H1 (cell line): ENCODE data around the gene CCDC83. TPM values are rescaled to one million over a fixed set of nuclear protein-coding genes. Genes with fewer than 3 reads are reported as not detected.
A peak's percentile ranks its signal among the peaks of the same experiment; 100 is the strongest.

ENCODE experiments used
- CTCF ChIA-PET: fragments of 300-600 bp; sonication (Branson Sonifier 250); formaldehyde crosslinking; loops from one replicate; lab custom pipeline; 2021; ENCODE audit not compliant: partially characterized antibody; lab: Charles Lee
- POLR2A ChIA-PET: fragments of 300-600 bp; sonication (Branson Sonifier 250); formaldehyde crosslinking; loops from one replicate; lab custom pipeline; 2021; ENCODE audit warnings: inconsistent platforms; ENCODE audit not compliant: partially characterized antibody; lab: Charles Lee
- DNase-seq, 2 experiments: peaks; one replicate each; pipeline versions ENCODE4 v3.0.0 to v3.0.0-alpha.2; 2010 to 2022; ENCODE audit warnings: low spot score in 2 of 2, low read depth in 1 of 2, mixed read lengths in 1 of 2
- FAIRE-seq: peaks from 2 replicates; lab custom pipeline; 2011; peaks lifted over from hg19 to GRCh38; lab: Jason Lieb, UNC
- H2AFZ ChIP-seq: 2 replicates; pipeline ENCODE4 v1.8.1; 2012; ENCODE audit warnings: low read length, inconsistent platforms
- H2AK5ac ChIP-seq: 2 replicates; pipeline ENCODE4 v1.6.1; 2013; ENCODE audit warnings: low read depth, low read length
- H2BK120ac ChIP-seq: replicated peaks from 2 replicates; pipeline ENCODE3; 2013; ENCODE audit warnings: low read depth, low read length, inconsistent platforms
- H2BK12ac ChIP-seq: 2 replicates; pipeline ENCODE4 v1.6.1; 2013; ENCODE audit warnings: low read depth, low read length
- H2BK15ac ChIP-seq: 2 replicates; pipeline ENCODE4 v1.6.1; 2013; ENCODE audit warnings: low read length
- H2BK20ac ChIP-seq: 2 replicates; pipeline ENCODE4 v1.6.1; 2013; ENCODE audit warnings: low read length
- H2BK5ac ChIP-seq: 2 replicates; pipeline ENCODE4 v1.6.1; 2013; ENCODE audit warnings: low read depth, low read length
- H3K14ac ChIP-seq: 2 replicates; pipeline ENCODE4 v1.6.1; 2013; ENCODE audit warnings: inconsistent platforms; ENCODE audit not compliant: insufficient read length
- H3K18ac ChIP-seq: 2 replicates; pipeline ENCODE4 v1.6.1; 2013; ENCODE audit warnings: low read length; ENCODE audit errors: extremely low read depth
- H3K23ac ChIP-seq: 2 replicates; pipeline ENCODE4 v1.6.1; 2013; ENCODE audit warnings: inconsistent platforms; ENCODE audit not compliant: insufficient read length
- H3K23me2 ChIP-seq: 2 replicates; pipeline ENCODE4 v1.6.1; 2013; ENCODE audit warnings: low read depth, low read length
- H3K27ac ChIP-seq: 2 replicates; pipeline ENCODE4 v1.6.1; 2011; ENCODE audit warnings: low read depth, low read length, inconsistent platforms
- H3K27me3 ChIP-seq, 4 experiments: replicated peaks in 1 of 4; 1 replicate in 1 of 4; 2 replicates in 3 of 4; pipeline versions ENCODE4 v1.6.1 to v1.8.1; 2011 to 2013; ENCODE audit warnings: low read length in 3 of 4, mild to moderate bottlenecking in 3 of 4, inconsistent platforms in 2 of 4, mixed read lengths in 2 of 4, moderate library complexity in 1 of 4; ENCODE audit not compliant: control insufficient read depth in 3 of 4, insufficient read depth in 3 of 4; ENCODE audit errors: extremely low read depth in 1 of 4
- H3K36me3 ChIP-seq, 4 experiments: 2 replicates each; pipeline versions ENCODE4 v1.6.1 to v1.8.1; 2011 to 2013; ENCODE audit warnings: mild to moderate bottlenecking in 4 of 4, low read length in 3 of 4, moderate library complexity in 2 of 4, control low read depth in 1 of 4, inconsistent platforms in 1 of 4; ENCODE audit not compliant: insufficient read depth in 4 of 4, control insufficient read depth in 2 of 4
- H3K4ac ChIP-seq: replicated peaks from 2 replicates; pipeline ENCODE3; 2013; ENCODE audit warnings: low read length, low read depth, mixed read lengths, inconsistent platforms; ENCODE audit not compliant: insufficient read length
- H3K4me1 ChIP-seq, 4 experiments: replicated peaks in 1 of 4; 1 replicate in 1 of 4; 2 replicates in 3 of 4; pipeline versions ENCODE4 v1.6.1 to v1.8.1; 2011 to 2013; ENCODE audit warnings: low read length in 3 of 4, inconsistent platforms in 2 of 4, mixed read lengths in 1 of 4; ENCODE audit not compliant: insufficient read depth in 4 of 4, control insufficient read depth in 3 of 4
- H3K4me2 ChIP-seq, 2 experiments: 2 replicates each; pipeline versions ENCODE4 v1.6.1 to v1.8.1; 2011 to 2013; ENCODE audit warnings: low read depth in 2 of 2, low read length in 2 of 2, control low read depth in 1 of 2, inconsistent platforms in 1 of 2, mild to moderate bottlenecking in 1 of 2; ENCODE audit not compliant: insufficient read depth in 1 of 2
- H3K4me3 ChIP-seq, 4 experiments: fragments of 200-600, 300-600 bp in 1 of 4; sonication (generic), shearing (Covaris generic), sonication (Bioruptor Twin) in 1 of 4; 2 replicates each; pipeline versions ENCODE4 v1.5.1 to v1.8.1; 2011 to 2016; ENCODE audit warnings: low read length in 4 of 4, low read depth in 3 of 4, control low read depth in 2 of 4, inconsistent platforms in 2 of 4, mild to moderate bottlenecking in 2 of 4, mixed read lengths in 1 of 4, moderate library complexity in 1 of 4; ENCODE audit not compliant: insufficient read depth in 2 of 4; ENCODE audit errors: extremely low read depth in 1 of 4
- H3K56ac ChIP-seq: replicated peaks from 2 replicates; pipeline ENCODE3; 2013; ENCODE audit warnings: low read depth, mild to moderate bottlenecking, mixed read lengths, low read length, inconsistent platforms; ENCODE audit not compliant: insufficient read length
- H3K79me1 ChIP-seq: 2 replicates; pipeline ENCODE4 v1.6.1; 2013; ENCODE audit warnings: low read depth, low read length, control low read depth
- H3K79me2 ChIP-seq, 2 experiments: 2 replicates each; pipeline versions ENCODE4 v1.6.1 to v1.8.1; 2012 to 2013; ENCODE audit warnings: low read length in 2 of 2, mild to moderate bottlenecking in 2 of 2, inconsistent platforms in 1 of 2; ENCODE audit not compliant: insufficient read depth in 2 of 2, control insufficient read depth in 1 of 2
- H3K9ac ChIP-seq, 4 experiments: replicated peaks in 1 of 4; 1 replicate in 1 of 4; 2 replicates in 3 of 4; pipeline versions ENCODE4 v1.6.1 to v1.8.1; 2011 to 2013; ENCODE audit warnings: low read depth in 3 of 4, low read length in 3 of 4, control low read depth in 2 of 4, mild to moderate bottlenecking in 2 of 4, moderate library complexity in 2 of 4, inconsistent platforms in 1 of 4; ENCODE audit errors: extremely low read depth in 1 of 4
- H3K9me3 ChIP-seq, 2 experiments: 2 replicates each; pipeline versions ENCODE4 v1.6.1 to v1.8.1; 2012 to 2013; ENCODE audit warnings: mild to moderate bottlenecking in 2 of 2, moderate library complexity in 2 of 2, control low read depth in 1 of 2, inconsistent platforms in 1 of 2, low read depth in 1 of 2, low read length in 1 of 2, mixed read lengths in 1 of 2; ENCODE audit not compliant: insufficient read depth in 2 of 2
- H4K20me1 ChIP-seq, 2 experiments: replicated peaks in 1 of 2; 2 replicates each; pipeline versions ENCODE3 to v1.8.1; 2011 to 2013; ENCODE audit warnings: inconsistent platforms in 2 of 2, low read length in 2 of 2, mild to moderate bottlenecking in 1 of 2; ENCODE audit not compliant: insufficient read depth in 2 of 2, control insufficient read depth in 1 of 2
- H4K5ac ChIP-seq: 2 replicates; pipeline ENCODE4 v1.6.1; 2013; ENCODE audit warnings: low read length, low read depth, mixed read lengths, inconsistent platforms; ENCODE audit not compliant: insufficient read length
- H4K8ac ChIP-seq: 2 replicates; pipeline ENCODE4 v1.8.0; 2013; ENCODE audit warnings: mild to moderate bottlenecking, moderate library complexity, low read length, inconsistent platforms; ENCODE audit not compliant: insufficient read depth; ENCODE audit errors: extremely low read depth
- H4K91ac ChIP-seq: replicated peaks from 2 replicates; pipeline ENCODE3; 2013; ENCODE audit warnings: low read length, mixed read lengths, inconsistent platforms; ENCODE audit not compliant: insufficient read length
- CBX5 ChIP-seq: fragments of 300-800, 300-1000 bp; sonication (generic); IDR thresholded peaks from 2 replicates; pipeline ENCODE4 v1.7.1; 2016; ENCODE audit warnings: antibody characterized with exemption, low read length, low read depth
- CEBPB ChIP-seq: IDR thresholded peaks from 2 replicates; pipeline ENCODE4 v1.6.1; 2012; ENCODE audit warnings: low read depth, low read length
- CHD1 ChIP-seq: IDR thresholded peaks from 2 replicates; pipeline ENCODE4 v1.6.1; 2012; ENCODE audit warnings: low read depth, low read length, improper control_type of control experiment
- EZH2 ChIP-seq: fragments of 200-600 bp; sonication (generic); IDR thresholded peaks from 2 replicates; pipeline ENCODE4 v1.7.1; 2012; ENCODE audit warnings: low read depth, mild to moderate bottlenecking, moderate library complexity, low read length, inconsistent platforms; ENCODE audit not compliant: severe bottlenecking
- GABPA ChIP-seq: IDR thresholded peaks from 2 replicates; pipeline ENCODE4 v1.6.1; 2011; ENCODE audit warnings: mild to moderate bottlenecking, low read length, moderate library complexity, borderline replicate concordance; ENCODE audit not compliant: insufficient read depth
- GTF2F1 ChIP-seq: IDR thresholded peaks from 2 replicates; pipeline ENCODE4 v1.6.1; 2012; ENCODE audit warnings: low read depth, low read length, improper control_type of control experiment, borderline replicate concordance
- HDAC6 ChIP-seq: IDR thresholded peaks from one replicate; pipeline ENCODE4 v1.7.1; 2012; ENCODE audit warnings: low read depth, mild to moderate bottlenecking, inconsistent platforms, low read length, moderate library complexity
- SIN3A ChIP-seq, 2 experiments: IDR thresholded peaks in 1 of 2; conservative IDR thresholded peaks in 1 of 2; 2 replicates each; pipeline ENCODE4 v1.6.1; 2011 to 2012; ENCODE audit warnings: low read length in 2 of 2, improper control_type of control experiment in 1 of 2, low read depth in 1 of 2, mild to moderate bottlenecking in 1 of 2
- TBP ChIP-seq: IDR thresholded peaks from 2 replicates; pipeline ENCODE4 v1.6.1; 2011; ENCODE audit warnings: low read depth, low read length, improper control_type of control experiment
- WGBS, 2 experiments: shearing (Covaris generic) in 1 of 2; methylation state at CpG; one replicate each; pipeline versions ENCODE4 v1.1.6 to v1.1.7; 2013 to 2015; ENCODE audit warnings: low lambda C conversion rate in 2 of 2, mixed read lengths in 2 of 2, inconsistent platforms in 1 of 2, low coverage in 1 of 2, missing lambda C conversion rate in 1 of 2; ENCODE audit not compliant: insufficient replicate concordance in 2 of 2, insufficient coverage in 1 of 2, insufficient read length in 1 of 2; ENCODE audit errors: extremely low coverage in 1 of 2, missing lambda C conversion rate in 1 of 2; 5-methylcytosine and 5-hydroxymethylcytosine counted together
- polyA plus RNA-seq, 7 experiments: library from polyadenylated mRNA; depleted of rRNA in 3 of 7; stranded (reverse) in 5 of 7; unstranded in 2 of 7; fragments of >200 nt in 5 of 7; fragments of 200-250 nt in 2 of 7; gene quantifications; 1 replicate in 5 of 7; 2 replicates in 1 of 7; 4 replicates in 1 of 7; pipeline versions ENCODE4 v1.2.1 to v1.2.3, GENCODE V29; 2011 to 2013; ENCODE audit warnings: missing spikeins in 2 of 7, mixed read lengths in 2 of 7
- total RNA-seq: library from RNA; stranded (reverse); fragmentation: NEBNext Ultra II Directional; extraction: Animal tissue kit (Norgen Biotek cat#: 25700); gene quantifications from 2 replicates; pipeline ENCODE4 v1.2.1, GENCODE V29; 2021

CCDC83 gene
- total and polyA plus RNA-seq, 2 of the 8 experiments (the other 6 are each of a cell fraction or from before 2014, with no cell fraction given): not detected

DNA sequence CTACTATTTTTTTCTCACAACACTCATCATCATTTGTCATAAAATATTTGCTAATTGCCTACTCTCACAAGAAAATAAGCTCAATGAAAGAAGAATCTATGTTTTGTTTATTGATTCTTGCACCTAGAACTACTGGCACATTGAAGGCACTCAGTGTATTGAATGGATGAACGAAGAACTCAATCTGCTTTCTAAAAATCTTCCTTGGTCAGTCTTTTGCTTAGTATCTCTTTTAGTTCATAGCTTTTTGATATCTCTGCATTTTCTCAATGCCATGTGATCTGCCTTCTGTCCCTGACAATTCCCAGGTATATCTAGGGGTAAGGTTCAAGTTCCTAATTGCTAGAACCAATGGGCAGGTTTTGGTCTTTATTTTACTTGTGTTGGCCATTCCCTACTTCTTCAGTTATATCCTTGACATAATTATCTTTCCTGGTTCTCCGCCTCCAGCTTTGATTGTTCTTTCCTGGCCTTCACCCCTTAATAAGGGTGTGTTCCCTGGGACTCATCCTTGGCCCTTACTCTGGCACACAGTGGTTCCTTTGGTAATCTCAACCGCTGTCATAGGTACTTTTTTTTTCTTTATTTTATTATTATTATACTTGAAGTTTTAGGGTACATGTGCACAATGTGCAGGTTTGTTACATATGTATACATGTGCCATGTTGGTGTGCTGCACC is 96.4 kb downstream of the CCDC83 start:
- TF ChIP-seq SIN3A (conservative IDR thresholded peaks at IDR 0.05 in 1 of 2, IDR thresholded peaks at IDR 0.05 in 1 of 2; ENCODE audit: low read depth in 1 of 2, low read length in 2 of 2) (no peak), TBP (no peak), EZH2 (no peak), GABPA (no peak), CHD1 (no peak), GTF2F1 (0 out of 2 replicates have a peak, but pooled peaks have one; percentile 11), CEBPB (no peak), HDAC6 (no peak), CBX5 (no peak)
- Histone ChIP-seq H3K27me3 (no peaks in the 10 kb centered on the region), H4K91ac (no peak overlapping the region), H3K23me2 (no peaks in the 10 kb centered on the region), H2AK5ac (no peak overlapping the region), H2AFZ (no peak overlapping the region), H2BK15ac (no peak overlapping the region), H3K4me3 (no peak overlapping the region), H3K9me3 (peaks cover 0 to 2% of the 10 kb centered on the region in 2 experiments; a peak in 1 of 4 replicates), H2BK20ac (no peak overlapping the region), H3K4ac (no peak overlapping the region), H2BK120ac (no peak overlapping the region), H3K23ac (no peak overlapping the region), H3K56ac (no peak overlapping the region), H3K14ac (no peak overlapping the region), H3K27ac (no peak overlapping the region), H3K18ac (no peak overlapping the region), H4K20me1 (no peaks in the 10 kb centered on the region), H3K4me2 (no peak overlapping the region), H3K9ac (no peak overlapping the region), H3K79me1 (no peaks in the 10 kb centered on the region), H3K36me3 (peaks cover 0 to 3% (median 1%) of the 10 kb centered on the region in 4 experiments; a peak in 3 of 8 replicates), H3K4me1 (no peaks in the 10 kb centered on the region), H4K8ac (no peak overlapping the region), H4K5ac (no peak overlapping the region), H2BK5ac (no peak overlapping the region), H3K79me2 (no peaks in the 10 kb centered on the region), H2BK12ac (no peak overlapping the region)
- no peak for DNase-seq
- ChIA-PET CTCF (interaction anchor here (1.1 kb wide), 1 partner anchor 11 kb away, joined by 3 read pairs; no protein-coding TSS in a partner anchor), POLR2A (interaction anchor here (1.0 to 1.5 kb wide), 2 partner anchors 12 kb away, joined by 3 to 4 read pairs; no protein-coding TSS in a partner anchor)
- 80% methylated on average over 3 of the region's 3 CpGs; no CpG with 5 or more reads in 1 of the 2 experiments for WGBS, 2 experiments
- FAIRE-seq: no peak
